Cardiac fibroblast (primary cell): ENCODE measurements around the gene ZNF592.
"Not testable (repeated sequence)": the region's sequence is repeated elsewhere in the genome, so short reads cannot be mapped to it uniquely, and the experiment has no call there.

Experiments used
- DNase-seq, 2 donors: peaks; one replicate each; pipeline versions ENCODE4 v3.0.0 to v3.0.0-alpha.2; 2010; ENCODE audit warnings: low read depth in 2 of 2
- H3K4me3 ChIP-seq, 2 donors: replicated peaks in 1 of 2; 1 replicate in 1 of 2; 2 replicates in 1 of 2; pipeline ENCODE4 v1.5.1; 2011; ENCODE audit warnings: low read depth in 2 of 2, low read length in 2 of 2, mild to moderate bottlenecking in 2 of 2, moderate library complexity in 1 of 2
- CTCF ChIP-seq: IDR thresholded peaks from one replicate; pipeline ENCODE4 v1.5.1; 2011; ENCODE audit warnings: low read depth, mild to moderate bottlenecking, low read length, inconsistent platforms

ZNF592 gene

GRCh38 chr15:84741121-84741520 lies 7.3 kb upstream of the ZNF592 start:
- H3K4me3 ChIP-seq: no peak overlapping the region
- TF ChIP-seq CTCF: no peak
- DNase-seq: no peak

- peak; percentile 73 to 75 for DNase-seq
- TF ChIP-seq CTCF: peak; percentile 5
- peak overlapping the region; percentile 64 to 72 for H3K4me3 ChIP-seq
Measured at GRCh38 chr15:84747416-84748273, 747 bp upstream of the ZNF592 start.

- DNase-seq: peak; percentile 41 to 44
- H3K4me3 ChIP-seq: peak overlapping the region; percentile 89 to 97
- peak; percentile 12 for TF ChIP-seq CTCF
Measured at GRCh38 chr15:84749111-84749991, 959 bp downstream of the ZNF592 start.

- no peak for DNase-seq
- peak overlapping the region in 1 of 2 donors; percentile 21 for H3K4me3 ChIP-seq
- TF ChIP-seq CTCF: no peak
Measured at GRCh38 chr15:84750583-84751092, 2.2 kb downstream of the ZNF592 start.

- not testable (repeated sequence) for DNase-seq, H3K4me3 ChIP-seq
Measured at GRCh38 chr15:84751721-84752120, 3.3 kb downstream of the ZNF592 start.

GRCh38 chr15:84752195-84752594 lies 3.8 kb downstream of the ZNF592 start:
- H3K4me3 ChIP-seq: peak overlapping the region in 1 of 2 donors; percentile 1
- no peak for TF ChIP-seq CTCF
- no peak for DNase-seq

- no peak for TF ChIP-seq CTCF
- peak; percentile 22 to 47 for DNase-seq
- H3K4me3 ChIP-seq: peak overlapping the region in 1 of 2 donors; percentile 1
Measured at GRCh38 chr15:84752700-84753099, 4.3 kb downstream of the ZNF592 start.

GRCh38 chr15:84754889-84755288 lies 6.5 kb downstream of the ZNF592 start:
- not testable (repeated sequence) for DNase-seq, H3K4me3 ChIP-seq
